ENCODE measurements around the gene OR5AU1. TPM values are rescaled to one million over a fixed set of nuclear protein-coding genes. Genes with fewer than 3 reads are reported as not detected.

The OR5AU1 gene
- total and polyA plus RNA-seq, 8 donors = under 0.01 TPM; not detected in 7

GRCh38 chr14:21199611-21200560 lies 44.0 kb upstream of the OR5AU1 start:
- TF ChIP-seq POLR2A (IDR thresholded peaks at IDR 0.05) (no peak), POLR2AphosphoS5 (IDR thresholded peaks at IDR 0.05) (no peak), EP300 (IDR thresholded peaks at IDR 0.05) (no peak), CTCF (IDR thresholded peaks at IDR 0.05) (no peak)
- peaks cover 0 to 8% (median 0%) of the 10 kb centered on the region in 4 donors for H3K9me3 ChIP-seq
- H3K4me1 ChIP-seq = peaks cover 0 to 8% (median 0%) of the 10 kb centered on the region in 4 donors
- no peaks in the 10 kb centered on the region for H3K27me3 ChIP-seq
- no peak overlapping the region for H3K27ac ChIP-seq
- peaks cover 0 to 16% (median 5%) of the 10 kb centered on the region in 4 donors for H3K36me3 ChIP-seq
- H3K4me3 ChIP-seq = no peak overlapping the region
- intact Hi-C loops (cut with DNase I; ENCODE audit: low total_unique reads) = no loop called here
- WGBS, 5 donors = 59 to 71% (median 66%) methylated on average over 3 of the region's 3 CpGs
- DNase-seq = no peak

GRCh38 chr14:21197418-21198205 lies 41.7 kb upstream of the OR5AU1 start:
- intact Hi-C loops (cut with DNase I; ENCODE audit: low total_unique reads) = no loop called here
- no peaks in the 10 kb centered on the region for H3K27me3 ChIP-seq
- 90 to 93% (median 92%) methylated on average over 2 of the region's 2 CpGs for WGBS, 5 donors
- TF ChIP-seq CTCF (IDR thresholded peaks at IDR 0.05) = no peak
- TF ChIP-seq EP300 (IDR thresholded peaks at IDR 0.05) = no peak
- no peak for TF ChIP-seq POLR2A (IDR thresholded peaks at IDR 0.05)
- no peak for TF ChIP-seq POLR2AphosphoS5 (IDR thresholded peaks at IDR 0.05)
- peaks cover 0 to 8% (median 0%) of the 10 kb centered on the region in 4 donors for H3K9me3 ChIP-seq
- H3K4me3 ChIP-seq = no peak overlapping the region
- H3K27ac ChIP-seq = no peak overlapping the region
- no peak for DNase-seq
- H3K4me1 ChIP-seq = peaks cover 0 to 1% (median under 1%) of the 10 kb centered on the region in 4 donors
- no peaks in the 10 kb centered on the region for H3K36me3 ChIP-seq

- no peak overlapping the region for H3K27ac ChIP-seq
- intact Hi-C loops (cut with DNase I; ENCODE audit: low total_unique reads) = no loop called here
Measured at GRCh38 chr14:21194597-21194996, 38.7 kb upstream of the OR5AU1 start.

GRCh38 chr14:21192875-21193535 lies 37.1 kb upstream of the OR5AU1 start:
- Histone ChIP-seq H3K4me1 (peaks cover 6 to 19% (median 13%) of the 10 kb centered on the region in 4 donors), H3K4me3 (no peak overlapping the region), H3K36me3 (no peaks in the 10 kb centered on the region), H3K27me3 (no peaks in the 10 kb centered on the region), H3K9me3 (peaks cover 0 to 8% (median 0%) of the 10 kb centered on the region in 4 donors), H3K27ac (no peak overlapping the region)
- intact Hi-C loops (cut with DNase I; ENCODE audit: low total_unique reads) = no loop called here
- 79 to 87% (median 86%) methylated on average over 4 to 7 of the region's 7 CpGs for WGBS, 5 donors
- DNase-seq = no peak
- TF ChIP-seq POLR2A (IDR thresholded peaks at IDR 0.05) (no peak), EP300 (IDR thresholded peaks at IDR 0.05) (no peak), POLR2AphosphoS5 (IDR thresholded peaks at IDR 0.05) (no peak), CTCF (IDR thresholded peaks at IDR 0.05) (no peak)

More at GRCh38 chr14:21194597-21194996, 38.7 kb upstream of the OR5AU1 start:
- H3K4me3 ChIP-seq = no peak overlapping the region
- no peaks in the 10 kb centered on the region for H3K36me3 ChIP-seq
- DNase-seq = no peak
- peaks cover 6 to 19% (median 13%) of the 10 kb centered on the region in 4 donors for H3K4me1 ChIP-seq
- peaks cover 0 to 8% (median 0%) of the 10 kb centered on the region in 4 donors for H3K9me3 ChIP-seq
- no peak for TF ChIP-seq EP300 (IDR thresholded peaks at IDR 0.05)
- no peaks in the 10 kb centered on the region for H3K27me3 ChIP-seq

Measured in stomach (tissue), 9 donors.